BE2C (cell line): ENCODE measurements around the gene FANCC.

Experiments
- DNase-seq: peaks from one replicate; pipeline ENCODE4 v3.0.0-alpha.2; 2020
- H3K27me3 ChIP-seq: fragments of 250-450 bp; sonication (Bioruptor Pico); 2 replicates; pipeline ENCODE4 v1.5.1; 2020; ENCODE audit warnings: mild to moderate bottlenecking
- H3K36me3 ChIP-seq: fragments of 250-450 bp; sonication (Bioruptor Pico); 2 replicates; pipeline ENCODE4 v1.5.1; 2020; ENCODE audit warnings: mild to moderate bottlenecking
- H3K4me1 ChIP-seq: fragments of 250-450 bp; sonication (Bioruptor Pico); 2 replicates; pipeline ENCODE4 v1.5.1; 2020
- H3K4me3 ChIP-seq: 2 replicates; pipeline ENCODE4 v1.5.1; 2011; ENCODE audit warnings: low read depth, low read length
- H3K9me3 ChIP-seq: fragments of 250-450 bp; sonication (Bioruptor Pico); 2 replicates; pipeline ENCODE4 v1.5.1; 2020
- TF ChIP-seq, protein P1 (sequence below): IDR thresholded peaks from 2 replicates; pipeline ENCODE4 v1.5.1; 2012; ENCODE audit warnings: mild to moderate bottlenecking, low read depth, low read length

FANCC gene

DNA sequence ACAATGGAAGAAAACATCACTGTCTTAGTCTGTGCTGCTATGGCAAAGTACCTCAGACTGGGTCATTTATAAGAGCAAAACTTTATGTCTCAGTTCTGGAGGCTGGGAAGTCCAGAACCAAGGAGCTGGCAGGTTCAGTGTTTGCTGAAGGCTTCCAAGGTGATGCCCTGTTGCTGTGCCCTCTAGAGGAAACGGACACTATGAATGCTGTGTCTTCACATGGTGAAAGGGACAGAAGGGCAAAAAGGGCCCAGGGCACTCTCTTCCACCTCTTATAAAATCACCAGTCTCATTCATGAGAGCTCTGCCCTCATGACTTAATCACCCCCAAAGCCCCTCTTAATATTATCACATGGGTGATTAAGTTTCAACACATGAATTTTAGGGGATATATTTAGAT lies 143.5 kb downstream of the FANCC start:
- Histone ChIP-seq H3K9me3 (no peaks in the 10 kb centered on the region), H3K4me1 (peaks cover 19% of the 10 kb centered on the region), H3K27me3 (no peaks in the 10 kb centered on the region), H3K36me3 (no peaks in the 10 kb centered on the region), H3K4me3 (no peak overlapping the region)
- DNase-seq = no peak
- TF ChIP-seq, protein P1, sequence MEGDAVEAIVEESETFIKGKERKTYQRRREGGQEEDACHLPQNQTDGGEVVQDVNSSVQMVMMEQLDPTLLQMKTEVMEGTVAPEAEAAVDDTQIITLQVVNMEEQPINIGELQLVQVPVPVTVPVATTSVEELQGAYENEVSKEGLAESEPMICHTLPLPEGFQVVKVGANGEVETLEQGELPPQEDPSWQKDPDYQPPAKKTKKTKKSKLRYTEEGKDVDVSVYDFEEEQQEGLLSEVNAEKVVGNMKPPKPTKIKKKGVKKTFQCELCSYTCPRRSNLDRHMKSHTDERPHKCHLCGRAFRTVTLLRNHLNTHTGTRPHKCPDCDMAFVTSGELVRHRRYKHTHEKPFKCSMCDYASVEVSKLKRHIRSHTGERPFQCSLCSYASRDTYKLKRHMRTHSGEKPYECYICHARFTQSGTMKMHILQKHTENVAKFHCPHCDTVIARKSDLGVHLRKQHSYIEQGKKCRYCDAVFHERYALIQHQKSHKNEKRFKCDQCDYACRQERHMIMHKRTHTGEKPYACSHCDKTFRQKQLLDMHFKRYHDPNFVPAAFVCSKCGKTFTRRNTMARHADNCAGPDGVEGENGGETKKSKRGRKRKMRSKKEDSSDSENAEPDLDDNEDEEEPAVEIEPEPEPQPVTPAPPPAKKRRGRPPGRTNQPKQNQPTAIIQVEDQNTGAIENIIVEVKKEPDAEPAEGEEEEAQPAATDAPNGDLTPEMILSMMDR = no peak

DNA sequence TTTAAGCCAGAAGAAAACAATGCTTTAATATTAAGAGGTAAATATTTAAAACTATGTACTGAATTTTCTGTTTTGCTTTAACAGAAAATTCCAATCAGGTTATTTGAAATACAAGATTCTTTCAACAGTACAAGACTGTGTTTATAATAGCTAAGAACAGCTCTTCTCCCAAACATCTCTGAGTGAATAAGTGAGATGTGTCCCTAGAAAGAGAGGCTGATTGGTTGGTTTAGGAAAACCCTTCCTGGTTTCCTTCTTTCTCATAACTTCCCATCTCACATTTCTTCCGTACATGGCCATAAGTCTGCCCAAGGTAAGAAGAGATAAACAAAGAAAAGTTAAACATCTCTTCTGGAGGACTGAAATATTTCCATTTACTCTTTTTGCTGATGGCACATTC lies 145.9 kb downstream of the FANCC start:
- DNase-seq = no peak
- TF ChIP-seq, protein P1 = no peak
- Histone ChIP-seq H3K36me3 (no peaks in the 10 kb centered on the region; the same call in 1 of the 2 replicates), H3K4me3 (no peak overlapping the region), H3K9me3 (no peaks in the 10 kb centered on the region), H3K27me3 (no peaks in the 10 kb centered on the region), H3K4me1 (peaks cover 22% of the 10 kb centered on the region)

DNA sequence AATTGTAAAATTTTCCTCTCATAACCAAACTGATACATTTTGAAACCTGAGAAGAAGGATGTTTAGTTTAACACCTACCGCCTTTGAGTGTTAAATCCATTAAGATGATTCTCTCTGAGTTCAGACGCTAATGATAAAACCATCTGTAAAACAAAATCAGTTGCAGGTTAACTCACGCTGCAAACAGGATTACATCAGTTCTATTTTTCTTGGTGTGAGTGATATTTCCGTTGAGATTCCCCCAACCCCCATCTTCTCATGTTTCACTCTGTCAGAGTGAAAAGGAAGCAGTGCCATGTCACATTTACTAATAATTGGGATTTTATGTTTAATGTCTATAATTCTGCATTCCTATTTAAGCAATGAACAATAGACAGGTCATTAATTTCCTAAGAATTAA lies 146.5 kb downstream of the FANCC start:
- Histone ChIP-seq H3K4me3 (no peak overlapping the region), H3K36me3 (no peaks in the 10 kb centered on the region; the same call in 1 of the 2 replicates), H3K9me3 (no peaks in the 10 kb centered on the region), H3K4me1 (peaks cover 22% of the 10 kb centered on the region), H3K27me3 (no peaks in the 10 kb centered on the region)
- TF ChIP-seq, protein P1 = no peak
- no peak for DNase-seq

DNA sequence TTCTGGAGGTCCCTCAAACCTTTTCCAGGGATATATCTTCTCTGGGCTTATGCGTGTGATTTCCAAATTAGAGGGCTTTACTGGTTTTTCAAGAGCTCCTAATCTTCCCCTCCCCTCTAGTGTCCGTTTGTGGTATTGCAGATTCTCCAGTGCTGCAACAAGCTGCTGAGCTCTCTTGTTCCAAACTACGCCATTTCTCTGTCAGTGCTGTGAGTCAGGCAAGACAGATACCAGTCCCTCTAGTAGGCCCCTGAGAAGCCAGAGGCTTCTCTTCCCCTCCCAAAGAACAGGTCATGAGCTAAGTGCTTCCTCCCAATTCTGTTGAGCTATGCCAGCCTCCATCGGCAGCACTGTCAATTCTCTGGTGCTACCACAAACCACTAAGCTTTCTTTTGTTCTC lies 149.5 kb downstream of the FANCC start:
- TF ChIP-seq, protein P1 = peak; percentile 96
- H3K27me3 ChIP-seq = no peaks in the 10 kb centered on the region
- no peak overlapping the region for H3K4me3 ChIP-seq
- no peaks in the 10 kb centered on the region; the same call in 1 of the 2 replicates for H3K36me3 ChIP-seq
- no peaks in the 10 kb centered on the region for H3K9me3 ChIP-seq
- peak; percentile 86 for DNase-seq
- H3K4me1 ChIP-seq = peaks cover 22% of the 10 kb centered on the region

DNA sequence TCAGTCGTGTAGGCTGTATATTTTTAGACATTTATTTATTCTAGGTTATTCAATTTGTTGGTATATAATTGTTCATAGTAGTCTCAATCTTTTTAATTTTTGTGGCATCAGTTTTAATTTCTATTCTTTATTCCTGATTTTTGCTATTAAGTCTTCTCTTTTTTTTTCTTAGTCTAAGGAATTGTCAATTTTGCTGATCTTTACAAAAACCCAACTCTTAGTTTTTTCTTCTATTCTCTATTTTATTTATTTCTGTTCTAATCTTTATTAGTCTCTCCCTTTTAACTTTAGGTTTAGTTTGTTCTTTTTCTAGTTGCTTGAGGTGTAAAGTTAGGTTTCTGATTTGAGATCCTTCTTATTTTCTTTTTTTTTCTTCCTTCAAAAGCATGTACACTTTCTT lies 152.5 kb downstream of the FANCC start:
- DNase-seq = no peak
- no peaks in the 10 kb centered on the region for H3K27me3 ChIP-seq
- H3K36me3 ChIP-seq = no peaks in the 10 kb centered on the region; the same call in 1 of the 2 replicates
- peaks cover 14% of the 10 kb centered on the region for H3K4me1 ChIP-seq
- TF ChIP-seq, protein P1 = no peak
- 0 out of 2 replicates have a peak, but pooled peaks cover 2% of the 10 kb centered on the region for H3K9me3 ChIP-seq
- no peak overlapping the region for H3K4me3 ChIP-seq

DNA sequence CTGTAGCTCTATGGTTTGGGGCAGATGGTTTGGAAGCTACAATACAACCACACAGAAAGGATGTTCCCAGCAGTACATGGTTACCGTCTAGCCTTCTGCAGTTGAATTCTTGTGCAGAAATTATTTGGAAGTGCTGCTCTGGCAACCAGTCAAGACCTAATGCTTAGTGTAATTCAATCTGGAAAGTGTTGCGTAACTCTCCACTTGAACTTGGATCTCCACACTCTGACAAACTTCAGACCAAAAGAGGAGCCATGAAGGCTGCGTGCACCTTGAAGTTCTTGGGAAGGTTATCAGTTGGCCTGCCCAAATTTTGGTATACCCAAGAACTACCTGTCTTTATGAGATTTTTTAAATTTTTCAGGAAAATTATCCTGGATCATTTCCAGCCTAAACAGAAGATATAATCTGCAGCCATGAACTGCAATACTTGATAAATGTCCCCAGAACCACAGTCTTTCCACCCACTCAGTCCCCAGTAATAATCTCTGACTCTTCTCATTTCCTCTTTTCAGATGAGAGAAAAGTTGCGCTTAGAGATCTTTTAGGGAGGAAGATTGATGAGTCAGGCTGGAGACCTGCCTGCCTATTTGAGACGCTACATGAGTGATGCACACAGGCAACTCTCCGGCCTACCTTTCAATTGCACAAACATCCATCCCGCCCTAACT lies 159.9 kb downstream of the FANCC start:
- TF ChIP-seq, protein P1 = no peak
- peak; percentile 80 for DNase-seq
- Histone ChIP-seq H3K4me1 (peaks cover 27% of the 10 kb centered on the region), H3K4me3 (no peak overlapping the region), H3K27me3 (no peaks in the 10 kb centered on the region), H3K9me3 (0 out of 2 replicates have a peak, but pooled peaks cover 2% of the 10 kb centered on the region), H3K36me3 (no peaks in the 10 kb centered on the region)
